Fibroblast of skin of right quadriceps (primary cell): ENCODE data around the gene CMTM2.

ENCODE experiments used
- DNase-seq: peaks from one replicate; pipeline ENCODE4 v3.0.0-alpha.2; 2013

The CMTM2 gene, protein sequence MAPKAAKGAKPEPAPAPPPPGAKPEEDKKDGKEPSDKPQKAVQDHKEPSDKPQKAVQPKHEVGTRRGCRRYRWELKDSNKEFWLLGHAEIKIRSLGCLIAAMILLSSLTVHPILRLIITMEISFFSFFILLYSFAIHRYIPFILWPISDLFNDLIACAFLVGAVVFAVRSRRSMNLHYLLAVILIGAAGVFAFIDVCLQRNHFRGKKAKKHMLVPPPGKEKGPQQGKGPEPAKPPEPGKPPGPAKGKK

GRCh38 chr16:66578651-66579531, at the start of gene CMTM2:
Gene CMTM2 (plus strand): TSS chr16:66579463. CDS start chr16:66579608, 145 bp downstream.
- DNase-seq: no peak

- DNase-seq: no peak
Observed at GRCh38 chr16:66529475-66529874, 49.8 kb upstream of the CMTM2 start.

DNA sequence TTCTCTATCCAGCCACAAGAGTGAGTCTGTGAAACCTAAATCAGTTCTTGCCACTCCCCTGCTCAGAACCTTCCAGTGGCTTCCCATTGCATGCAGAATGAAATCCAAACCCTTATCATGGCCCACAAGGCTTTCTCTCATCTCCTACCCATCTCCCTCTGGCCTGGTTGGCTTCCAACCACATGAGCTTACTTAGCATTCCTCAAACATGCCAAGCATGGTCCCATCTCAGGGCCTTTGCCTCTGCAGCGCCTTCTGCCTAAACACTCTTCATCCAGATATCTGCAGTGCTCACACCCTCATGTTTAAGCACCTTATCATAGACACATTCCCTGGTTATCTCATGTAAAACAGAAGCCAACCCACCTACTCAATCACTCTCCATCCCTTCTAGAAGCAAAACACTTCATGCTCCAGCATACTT, 44.9 kb upstream of the CMTM2 start:
- DNase-seq: no peak

DNA sequence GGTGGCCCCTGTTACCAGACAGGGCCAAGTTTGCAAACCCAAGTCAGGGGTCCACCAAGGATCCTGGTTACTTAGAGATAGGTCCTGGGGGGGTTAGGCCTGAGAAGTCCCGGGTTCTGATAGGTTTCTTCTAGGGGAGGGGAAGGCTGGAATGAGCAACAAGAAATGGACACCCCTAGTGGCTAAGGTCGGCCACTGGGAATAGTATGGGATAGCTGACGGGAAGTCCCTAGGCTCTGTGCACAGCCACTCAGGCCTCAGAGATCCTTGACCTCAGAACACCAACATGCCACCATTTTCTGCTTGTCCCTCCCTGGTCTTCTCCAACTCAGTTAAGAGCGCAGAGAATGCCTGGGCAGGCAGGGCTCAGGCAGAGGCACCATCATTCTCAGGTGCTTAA, 42.7 kb upstream of the CMTM2 start:
- DNase-seq: no peak

GRCh38 chr16:66537236-66537635, 42.0 kb upstream of the CMTM2 start:
- DNase-seq: no peak

DNA sequence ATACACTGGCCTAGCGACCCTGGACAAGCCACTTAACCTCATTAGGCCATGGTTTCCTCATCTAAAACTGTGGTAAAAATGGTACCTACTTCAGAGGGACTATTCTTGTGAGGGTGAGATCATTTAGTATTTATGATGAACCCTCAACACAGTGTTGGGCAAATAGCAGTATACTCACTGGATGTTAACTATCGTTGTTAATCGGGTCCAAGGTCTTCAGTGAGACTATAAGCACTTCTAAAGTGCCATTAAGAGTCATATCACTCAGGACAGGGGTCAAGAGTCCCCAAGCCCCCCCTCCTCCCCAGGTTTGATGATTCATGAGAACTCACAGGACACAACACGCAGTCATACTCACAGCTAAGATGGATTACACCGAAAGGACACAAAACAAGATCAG, 40.4 kb upstream of the CMTM2 start:
- no peak for DNase-seq

GRCh38 chr16:66539623-66540469, 39.4 kb upstream of the CMTM2 start:
- DNase-seq: no peak

DNA sequence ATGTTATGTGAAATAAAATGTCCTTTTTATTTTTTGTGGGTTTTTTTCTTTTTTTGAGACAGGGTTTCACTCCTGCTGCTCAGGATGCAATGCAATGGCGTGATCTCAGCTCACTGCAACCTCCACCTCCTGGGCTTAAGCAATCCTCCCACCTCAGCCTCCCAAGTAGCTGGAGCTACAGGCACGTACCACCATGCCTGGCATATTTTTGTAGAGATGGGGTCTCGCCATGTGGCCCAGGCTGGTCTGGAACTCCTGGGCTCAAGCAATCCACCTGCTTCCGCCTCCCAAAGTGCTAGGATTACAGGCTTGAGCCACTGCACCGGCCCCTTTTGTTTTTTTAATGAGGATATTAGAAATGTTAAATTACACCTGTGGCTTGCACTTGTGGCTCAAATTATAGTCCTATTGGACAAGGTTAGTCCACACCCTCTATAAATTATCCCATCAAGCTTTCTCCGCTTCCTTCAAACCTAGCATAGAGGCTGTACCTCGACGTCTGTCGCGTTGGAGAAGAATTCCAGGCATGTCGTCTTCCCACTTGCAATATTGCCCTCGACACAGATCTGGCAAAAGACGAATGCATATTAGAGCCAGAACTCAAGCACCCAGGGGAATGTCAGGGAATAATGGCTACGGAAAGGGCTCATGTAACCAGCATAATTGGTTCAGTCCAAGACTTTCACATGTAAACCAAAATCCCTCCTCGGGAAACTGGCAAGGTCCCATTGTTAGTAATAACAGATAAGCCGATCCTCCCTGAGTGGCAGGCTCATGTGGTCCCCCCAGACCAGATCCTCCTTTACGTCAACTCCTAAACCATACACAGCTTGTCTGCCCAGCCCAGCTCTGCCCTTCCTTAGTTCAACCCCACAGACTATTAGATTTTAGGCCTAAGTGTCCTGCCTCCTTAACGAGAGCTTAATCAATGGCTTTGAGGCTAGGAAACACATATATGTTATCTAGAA, 37.6 kb upstream of the CMTM2 start:
- DNase-seq: no peak

- no peak for DNase-seq
Observed at GRCh38 chr16:66542396-66542795, 36.9 kb upstream of the CMTM2 start.

- DNase-seq: no peak
Observed at GRCh38 chr16:66543541-66543940, 35.7 kb upstream of the CMTM2 start.

GRCh38 chr16:66544016-66544757, 35.1 kb upstream of the CMTM2 start:
- no peak for DNase-seq

DNA sequence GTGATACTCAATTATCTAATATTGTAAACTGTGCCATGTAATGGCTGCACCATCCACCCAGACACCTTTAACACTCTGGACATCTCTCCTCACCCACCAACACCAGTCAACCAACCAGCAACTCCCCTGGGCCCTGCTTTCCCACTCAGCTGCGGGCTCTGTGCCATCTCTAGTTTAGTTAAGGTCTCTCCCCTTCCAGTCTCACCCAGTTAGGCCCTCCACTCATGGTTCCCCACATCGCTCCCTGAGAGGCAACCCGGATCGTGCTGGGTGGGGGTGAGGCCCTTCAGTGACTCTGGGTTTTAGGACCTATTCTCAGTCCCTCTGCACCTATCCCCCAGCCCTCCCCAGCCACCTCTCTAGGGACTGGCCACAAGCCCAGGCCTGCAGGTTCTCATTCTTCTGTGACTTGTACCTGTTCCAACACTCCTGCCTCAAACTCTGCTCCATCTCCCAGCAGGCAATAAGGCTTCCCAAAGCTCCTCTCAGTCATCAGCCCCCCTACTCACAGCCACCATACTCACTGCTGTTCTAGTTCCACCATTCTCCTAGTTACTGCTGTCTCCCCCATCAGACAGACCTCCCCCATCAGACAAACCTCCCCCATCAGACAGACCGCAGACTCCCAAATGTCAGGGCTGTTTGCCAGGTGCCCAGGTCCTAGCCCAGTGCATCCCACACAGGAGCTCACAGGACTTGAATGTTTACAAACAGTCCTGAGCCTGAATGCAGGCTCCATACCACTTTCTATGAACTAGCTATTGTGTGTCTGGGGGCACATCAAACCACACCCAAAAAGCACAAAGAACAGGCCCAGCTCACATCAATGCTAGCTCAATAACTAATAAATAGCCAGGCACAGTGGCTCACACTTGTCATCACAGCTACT, 31.9 kb upstream of the CMTM2 start:
- no peak for DNase-seq

GRCh38 chr16:66548068-66548467, 31.2 kb upstream of the CMTM2 start:
- DNase-seq: no peak

GRCh38 chr16:66548868-66549267, 30.4 kb upstream of the CMTM2 start:
- DNase-seq: no peak

DNA sequence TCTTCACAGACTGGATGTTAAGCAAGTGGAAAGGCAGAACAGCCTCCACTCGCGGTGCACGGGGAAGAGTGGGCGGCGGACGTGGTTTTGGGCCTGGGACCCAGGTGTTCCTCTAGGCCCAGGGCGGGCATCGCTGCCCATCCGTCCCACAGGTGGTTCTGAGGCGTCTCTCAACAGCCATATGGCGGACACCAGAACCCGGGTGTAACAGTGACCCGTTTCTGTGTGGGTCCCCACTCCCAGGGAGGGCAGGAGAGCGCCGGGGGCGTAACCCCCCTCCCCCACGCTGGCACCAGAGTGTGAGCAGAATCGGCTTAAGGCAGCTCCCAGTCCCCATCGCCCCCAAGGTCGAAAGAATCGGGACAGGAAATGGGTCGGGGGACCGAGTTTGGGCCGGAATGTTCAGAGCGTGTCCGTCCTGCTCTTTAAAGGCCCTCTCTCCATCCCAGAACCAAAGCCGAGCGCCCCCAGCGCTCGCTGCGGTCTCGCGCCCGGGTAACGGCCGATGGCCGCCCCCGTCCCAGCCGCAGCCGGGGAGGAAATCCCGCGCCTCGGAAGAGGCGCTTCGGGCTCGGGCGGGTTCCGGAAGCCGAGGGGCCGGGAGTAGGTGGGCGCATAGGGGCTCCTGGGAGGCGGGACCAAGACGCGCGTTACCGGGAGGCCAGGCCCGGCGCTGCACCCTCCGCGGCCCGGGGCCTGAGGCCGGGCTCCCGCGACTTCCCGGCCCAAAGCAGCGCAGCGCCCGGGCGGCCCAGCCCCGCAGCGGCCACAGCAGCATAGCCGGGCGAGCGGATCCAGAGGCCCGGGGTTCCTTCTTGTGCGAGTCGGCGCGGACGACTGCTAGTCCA, 29.8 kb upstream of the CMTM2 start, which contains the start of gene TK2:
TK2 (minus strand) TSS at position 839 of the 848 bp plus-strand sequence; CDS start at position 778, 61 bp downstream.
- peak; percentile 70 for DNase-seq

- peak; percentile 28 for DNase-seq
Observed at GRCh38 chr16:66551348-66551759, 27.9 kb upstream of the CMTM2 start.

GRCh38 chr16:66551788-66552285, 27.4 kb upstream of the CMTM2 start:
- DNase-seq: no peak

- DNase-seq: peak; percentile 88
Observed at GRCh38 chr16:66552286-66553177, 26.7 kb upstream of the CMTM2 start, which contains the start of gene CKLF. Gene CKLF (plus strand): TSS chr16:66552576. CDS start chr16:66552716, 140 bp downstream.
